Activated naive CD8-positive, alpha-beta T cell (primary cell): ENCODE data around the gene TSHB.
"Not testable (repeated sequence)": the region's sequence is repeated elsewhere in the genome, so short reads cannot be mapped to it uniquely, and the experiment has no call there.

Experiments
- H3K27ac Mint-ChIP-seq: one replicate; pipeline ENCODE4 v1.8.0; 2021; ENCODE audit warnings: mixed read lengths
- H3K27me3 Mint-ChIP-seq: one replicate; pipeline ENCODE4 v1.8.0; 2021; ENCODE audit warnings: mixed read lengths
- H3K36me3 Mint-ChIP-seq: one replicate; pipeline ENCODE4 v1.8.0; 2021; ENCODE audit warnings: mixed read lengths
- H3K4me1 Mint-ChIP-seq: one replicate; pipeline ENCODE4 v1.8.0; 2021; ENCODE audit warnings: low read depth, mixed read lengths
- H3K4me3 Mint-ChIP-seq: one replicate; pipeline ENCODE4 v1.8.0; 2021; ENCODE audit warnings: mild to moderate bottlenecking, mixed read lengths
- H3K9me3 Mint-ChIP-seq: one replicate; pipeline ENCODE4 v1.8.0; 2021; ENCODE audit warnings: low read depth, mixed read lengths

Gene TSHB

DNA sequence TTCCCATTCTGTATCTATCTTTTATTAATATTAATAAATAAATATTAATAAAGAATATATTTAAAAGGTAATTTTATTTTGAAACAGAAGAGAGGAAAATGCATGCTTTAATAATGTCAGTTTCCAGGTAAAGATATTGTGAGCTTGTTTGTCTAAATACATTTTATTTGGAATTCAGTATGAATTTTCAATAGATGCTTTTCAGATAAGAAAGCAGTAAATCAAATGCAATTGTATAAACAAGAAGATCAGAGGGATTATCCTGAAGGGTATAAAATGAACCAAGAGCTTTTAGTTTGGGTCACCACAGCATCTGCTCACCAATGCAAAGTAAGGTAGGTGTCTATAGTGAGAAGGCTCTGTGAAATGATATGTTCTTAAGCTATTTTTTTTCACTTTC lies at the start of gene TSHB:
Gene TSHB, plus strand, starts transcription at position 301 of the 400 bp plus-strand sequence. CDS start 3,537 bp downstream, outside the sequence.
- Mint-ChIP-seq H3K4me3 (no peak within 1 kb of the TSS), H3K4me1 (no peaks in the 10 kb centered on the region), H3K36me3 (no peaks in the 10 kb centered on the region), H3K9me3 (no peaks in the 10 kb centered on the region), H3K27ac (no peak within 1 kb of the TSS), H3K27me3 (peaks cover 8% of the 10 kb centered on the region)

DNA sequence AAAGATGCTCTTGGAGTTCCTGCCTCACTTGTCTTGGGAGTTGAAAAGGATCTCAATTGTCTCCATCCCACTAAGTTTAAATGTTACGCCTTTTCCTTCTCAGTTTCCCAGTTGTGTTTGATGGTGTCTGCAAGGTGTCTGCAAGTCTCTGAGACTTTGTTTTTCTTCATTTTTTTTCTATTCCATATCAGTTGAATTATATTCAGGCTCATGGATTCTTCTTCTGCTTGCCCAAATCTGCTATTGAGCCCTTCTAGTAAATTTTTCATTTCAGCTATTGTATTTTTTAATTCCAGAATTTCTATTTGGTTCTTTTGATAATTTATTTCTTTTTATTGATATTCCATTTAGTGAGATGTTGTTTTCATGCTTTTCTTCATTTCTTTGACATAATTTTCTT lies 47.4 kb upstream of the TSHB start:
- Mint-ChIP-seq H3K4me1 (no peaks in the 10 kb centered on the region), H3K4me3 (no peak overlapping the region), H3K27ac (no peak overlapping the region), H3K9me3 (peaks cover 14% of the 10 kb centered on the region), H3K27me3 (peaks cover 1% of the 10 kb centered on the region), H3K36me3 (peaks cover 9% of the 10 kb centered on the region)

DNA sequence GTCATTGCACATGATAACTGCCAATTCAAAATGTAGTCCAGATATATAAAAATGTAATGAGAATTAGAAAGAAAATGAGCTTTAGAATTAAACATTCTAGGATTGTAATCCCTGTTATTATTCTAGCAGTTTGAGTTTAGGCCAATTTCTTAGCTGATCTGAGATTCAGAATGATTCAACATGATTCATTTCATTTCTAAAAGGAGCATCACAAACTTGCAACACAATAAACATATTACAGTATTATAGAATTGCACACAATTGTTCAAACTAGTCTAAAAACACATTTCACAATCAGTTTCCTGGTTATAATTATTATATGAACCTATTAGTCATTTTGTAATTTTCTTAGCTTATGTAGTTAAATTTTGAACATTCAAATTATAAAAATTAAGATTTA lies 43.3 kb upstream of the TSHB start:
- Mint-ChIP-seq H3K27me3 (peaks cover 1% of the 10 kb centered on the region), H3K4me3 (no peak overlapping the region), H3K27ac (no peak overlapping the region), H3K36me3 (peaks cover 13% of the 10 kb centered on the region), H3K9me3 (peaks cover 19% of the 10 kb centered on the region), H3K4me1 (no peaks in the 10 kb centered on the region)

DNA sequence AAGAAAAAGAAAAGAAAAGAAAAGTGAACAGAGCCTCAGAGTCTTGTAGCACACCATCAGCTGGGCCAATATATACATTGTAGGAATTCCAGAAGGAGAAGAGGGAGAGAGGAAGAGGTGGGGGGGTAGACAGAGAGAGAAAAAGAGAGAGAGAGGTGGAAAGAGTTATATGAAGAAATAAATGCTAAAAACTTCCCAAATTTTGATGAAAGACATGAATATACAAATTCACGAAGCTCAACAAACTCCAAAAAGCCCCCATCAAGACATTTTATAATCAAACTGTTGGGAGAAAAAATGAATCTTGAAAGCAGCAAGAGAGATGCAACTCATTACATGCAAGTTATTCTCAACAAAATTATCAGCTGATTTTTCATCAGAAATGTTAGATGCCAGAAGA lies 41.5 kb upstream of the TSHB start:
- H3K4me1 Mint-ChIP-seq: no peaks in the 10 kb centered on the region
- peaks cover 4% of the 10 kb centered on the region for H3K36me3 Mint-ChIP-seq
- peaks cover 5% of the 10 kb centered on the region for H3K9me3 Mint-ChIP-seq
- H3K27me3 Mint-ChIP-seq: no peaks in the 10 kb centered on the region
- no peak overlapping the region for H3K27ac Mint-ChIP-seq
- H3K4me3 Mint-ChIP-seq: no peak overlapping the region

DNA sequence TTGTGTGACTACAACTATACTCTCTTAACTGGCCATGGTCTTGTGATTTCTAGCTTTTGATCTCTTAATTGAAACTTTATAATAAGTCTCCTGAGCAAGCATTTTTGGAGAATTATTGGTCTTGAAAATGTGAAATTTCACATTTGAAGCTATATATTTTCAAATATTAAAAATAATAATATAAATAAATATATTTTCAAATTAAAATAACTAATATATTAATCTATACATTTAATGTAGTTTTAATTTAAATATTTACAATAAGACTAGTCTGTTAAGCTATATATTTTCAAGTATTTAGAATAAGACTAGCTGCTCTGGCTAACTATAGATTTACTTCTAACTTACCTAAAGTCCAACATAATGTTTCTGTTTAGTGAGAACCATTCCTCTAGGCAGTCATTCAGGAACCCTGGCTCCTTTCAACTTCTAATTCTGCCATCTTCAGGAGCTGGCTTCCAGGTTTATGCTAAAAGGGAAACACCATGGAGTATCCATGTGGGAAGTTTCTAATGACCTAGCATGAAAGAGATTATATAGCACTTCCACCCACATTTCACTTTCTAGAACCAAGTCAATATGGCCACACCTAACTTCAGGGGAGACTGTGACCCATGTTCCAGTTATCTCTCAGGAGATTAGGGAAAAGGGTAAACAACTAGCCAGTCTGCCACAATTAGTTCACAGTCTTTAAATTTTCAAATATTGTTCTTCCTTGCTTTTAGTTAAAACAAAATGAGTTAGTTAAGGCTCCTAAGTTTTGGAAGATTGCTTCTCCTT lies 31.9 kb upstream of the TSHB start:
- H3K27ac Mint-ChIP-seq: no peak overlapping the region
- no peaks in the 10 kb centered on the region for H3K36me3 Mint-ChIP-seq
- H3K27me3 Mint-ChIP-seq: peaks cover 8% of the 10 kb centered on the region
- no peaks in the 10 kb centered on the region for H3K4me1 Mint-ChIP-seq
- H3K4me3 Mint-ChIP-seq: no peak overlapping the region
- H3K9me3 Mint-ChIP-seq: no peaks in the 10 kb centered on the region

DNA sequence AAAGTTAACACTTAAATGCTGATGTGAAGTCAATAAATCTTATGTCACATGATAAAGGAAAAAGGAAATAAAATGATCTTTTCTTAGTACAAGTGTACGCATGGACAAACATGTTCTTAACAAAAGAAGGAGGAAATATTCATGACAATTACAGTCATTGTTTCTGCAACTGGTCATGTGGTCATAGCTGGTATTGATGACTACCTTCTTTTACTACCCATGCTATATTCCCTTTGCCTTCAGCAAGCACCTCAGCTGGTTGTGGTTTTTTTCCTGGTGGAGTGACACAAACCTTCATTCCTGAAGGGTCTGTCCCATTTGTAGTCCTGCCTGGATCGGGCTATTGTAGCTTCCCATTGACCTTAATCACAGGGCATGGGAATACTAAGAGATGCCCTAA lies 23.4 kb upstream of the TSHB start:
- Mint-ChIP-seq H3K9me3 (no peaks in the 10 kb centered on the region), H3K27ac (no peak overlapping the region), H3K36me3 (peaks cover 8% of the 10 kb centered on the region), H3K4me3 (no peak overlapping the region), H3K27me3 (peaks cover 16% of the 10 kb centered on the region), H3K4me1 (no peaks in the 10 kb centered on the region)

DNA sequence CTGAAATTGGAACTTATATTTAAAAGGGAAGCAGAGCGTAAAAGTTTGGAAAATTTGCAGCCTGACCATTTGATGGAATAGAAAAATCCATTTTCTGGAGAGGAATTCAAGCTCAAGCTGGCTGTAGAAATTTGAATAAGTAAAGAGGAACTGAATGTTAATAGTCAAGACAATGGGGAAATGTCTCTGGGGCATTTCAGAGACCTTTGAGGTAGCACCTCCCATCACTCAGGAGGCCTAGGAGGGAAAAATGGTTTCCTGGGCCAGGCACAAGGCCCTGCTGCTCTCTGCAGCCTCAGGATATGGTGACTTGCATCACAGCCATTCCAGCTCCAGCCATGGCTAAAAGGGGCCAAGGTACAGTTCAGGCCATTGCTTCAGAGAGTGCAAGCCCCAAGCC lies 17.6 kb upstream of the TSHB start:
- Mint-ChIP-seq H3K27me3 (peaks cover 3% of the 10 kb centered on the region), H3K4me3 (no peak overlapping the region), H3K9me3 (no peaks in the 10 kb centered on the region), H3K4me1 (no peaks in the 10 kb centered on the region), H3K27ac (no peak overlapping the region), H3K36me3 (no peaks in the 10 kb centered on the region)

DNA sequence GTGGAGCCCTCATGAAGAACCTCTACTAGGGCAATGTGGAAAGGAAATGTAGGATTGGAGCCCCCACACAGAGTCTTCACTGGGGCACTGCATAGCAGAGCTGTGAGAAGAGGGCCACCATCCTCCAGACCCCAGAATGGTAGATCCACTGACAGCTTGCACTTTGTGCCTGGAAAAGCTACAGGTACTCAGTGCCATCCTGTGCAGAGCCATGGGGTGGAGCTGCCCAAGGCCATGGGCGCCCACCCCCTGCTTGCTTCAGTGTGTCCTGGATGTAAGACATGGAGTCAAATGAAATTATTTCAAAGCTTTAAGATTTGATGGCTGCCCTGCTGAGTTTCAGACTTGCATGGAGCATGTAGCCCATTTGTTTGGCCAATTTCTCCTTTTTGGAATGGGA lies 17.2 kb upstream of the TSHB start:
- H3K9me3 Mint-ChIP-seq: no peaks in the 10 kb centered on the region
- peaks cover 3% of the 10 kb centered on the region for H3K27me3 Mint-ChIP-seq
- H3K4me3 Mint-ChIP-seq: no peak overlapping the region
- no peaks in the 10 kb centered on the region for H3K36me3 Mint-ChIP-seq
- H3K27ac Mint-ChIP-seq: no peak overlapping the region
- no peaks in the 10 kb centered on the region for H3K4me1 Mint-ChIP-seq

DNA sequence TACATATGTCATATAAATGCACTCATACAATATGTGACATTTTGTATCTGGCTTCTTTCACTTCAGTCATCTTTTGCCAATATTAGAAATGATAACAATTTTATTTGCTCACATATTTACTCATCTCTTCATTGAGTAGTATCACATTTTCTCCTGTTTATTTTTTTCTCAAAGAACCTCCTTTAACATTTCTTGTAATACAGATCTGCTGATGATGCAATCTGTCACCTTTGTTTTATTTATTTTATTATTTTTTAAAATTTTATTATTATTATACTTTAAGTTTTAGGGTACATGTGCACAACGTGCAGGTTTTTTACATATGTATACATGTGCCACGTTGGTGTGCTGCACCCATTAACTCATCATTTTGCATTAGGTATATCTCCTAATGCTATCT lies 15.8 kb upstream of the TSHB start:
- Mint-ChIP-seq H3K36me3 (peaks cover 4% of the 10 kb centered on the region), H3K4me3 (no peak overlapping the region), H3K4me1 (no peaks in the 10 kb centered on the region), H3K9me3 (peaks cover 4% of the 10 kb centered on the region), H3K27ac (no peak overlapping the region), H3K27me3 (no peaks in the 10 kb centered on the region)

DNA sequence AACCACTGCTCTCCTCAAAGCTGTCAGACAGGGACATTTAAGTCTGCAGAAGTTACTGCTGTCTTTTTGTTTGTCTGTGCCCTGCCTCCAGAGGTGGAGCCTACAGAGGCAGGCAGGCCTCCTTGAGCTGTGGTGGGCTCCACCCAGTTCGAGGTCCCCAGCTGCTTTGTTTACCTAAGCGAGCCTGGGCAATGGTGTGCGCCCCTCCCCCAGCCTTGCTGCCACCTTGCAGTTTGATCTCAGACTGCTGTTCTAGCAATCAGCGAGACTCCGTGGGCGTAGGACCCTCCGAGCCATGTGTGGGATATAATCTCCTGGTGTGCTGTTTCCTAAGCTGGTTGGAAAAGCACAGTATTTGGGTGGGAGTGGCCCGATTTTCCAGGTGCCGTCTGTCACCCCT lies 10.1 kb upstream of the TSHB start:
- not testable (repeated sequence) for H3K4me1 Mint-ChIP-seq, H3K9me3 Mint-ChIP-seq, H3K36me3 Mint-ChIP-seq, H3K4me3 Mint-ChIP-seq, H3K27ac Mint-ChIP-seq
- H3K27me3 Mint-ChIP-seq: peaks cover 12% of the 10 kb centered on the region

DNA sequence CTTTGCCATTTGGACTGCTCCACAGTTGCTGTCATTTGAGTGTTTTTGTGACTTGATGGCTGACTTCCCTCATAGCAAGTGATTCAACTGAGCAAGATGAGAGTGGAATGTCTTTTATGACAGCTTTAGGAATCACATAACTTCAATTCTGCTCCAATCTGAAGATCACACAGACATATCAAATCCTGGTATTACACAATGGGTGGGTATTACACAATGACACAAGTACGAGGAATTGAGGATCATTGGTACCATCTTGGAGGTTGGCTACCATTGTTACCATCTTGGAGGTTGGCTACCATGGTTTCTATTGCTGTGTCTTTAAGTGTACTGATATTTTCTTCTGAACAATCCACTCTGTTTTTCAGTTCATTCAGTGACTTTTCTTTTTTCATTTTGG lies 8.5 kb upstream of the TSHB start:
- Mint-ChIP-seq H3K4me1 (no peaks in the 10 kb centered on the region), H3K27me3 (peaks cover 12% of the 10 kb centered on the region), H3K9me3 (peaks cover 4% of the 10 kb centered on the region), H3K36me3 (peaks cover 4% of the 10 kb centered on the region), H3K27ac (no peak overlapping the region), H3K4me3 (no peak overlapping the region)

DNA sequence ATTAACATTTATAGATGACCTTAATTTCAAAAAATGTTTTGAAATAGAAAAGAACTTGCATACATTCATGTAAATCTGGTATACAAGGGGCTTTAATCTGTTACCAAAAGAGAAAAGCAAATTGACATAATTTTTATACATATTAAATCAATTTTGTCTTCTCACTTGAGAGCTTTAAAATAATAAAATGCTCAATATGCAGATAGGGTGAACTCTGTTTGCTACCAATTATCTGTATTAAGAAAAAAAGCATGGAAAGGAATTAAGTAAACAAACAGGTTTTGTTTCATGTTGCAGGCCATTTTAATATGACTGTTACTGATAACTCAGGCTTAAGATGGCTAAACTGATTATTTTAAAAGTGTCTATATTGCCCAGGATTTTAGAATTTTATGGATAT lies 6.0 kb upstream of the TSHB start:
- Mint-ChIP-seq H3K27ac (no peak overlapping the region), H3K4me1 (no peaks in the 10 kb centered on the region), H3K36me3 (peaks cover 2% of the 10 kb centered on the region), H3K9me3 (peaks cover 1% of the 10 kb centered on the region), H3K27me3 (peaks cover 18% of the 10 kb centered on the region), H3K4me3 (no peak overlapping the region)

DNA sequence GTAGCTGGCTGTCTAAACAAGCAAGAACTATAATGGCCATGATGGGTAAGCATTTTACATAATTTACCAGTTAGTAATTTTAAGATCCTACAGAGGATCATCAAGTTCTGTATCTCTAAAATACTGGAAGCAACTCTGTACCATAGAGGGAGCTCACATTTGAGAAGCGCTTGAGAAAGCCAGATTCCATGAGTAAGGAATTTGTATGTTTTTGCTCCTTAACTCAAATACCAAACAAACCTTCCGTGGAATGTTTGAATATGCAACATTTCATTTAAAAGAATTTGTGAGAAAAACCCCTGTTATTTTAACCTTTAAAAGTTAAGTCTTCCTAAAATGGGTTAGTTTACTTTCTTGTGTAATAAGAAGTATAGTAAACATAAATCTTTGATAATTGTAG lies 2.0 kb downstream of the TSHB start:
- Mint-ChIP-seq H3K27me3 (peaks cover 8% of the 10 kb centered on the region), H3K9me3 (no peaks in the 10 kb centered on the region), H3K36me3 (no peaks in the 10 kb centered on the region), H3K4me3 (no peak overlapping the region), H3K27ac (no peak overlapping the region), H3K4me1 (no peaks in the 10 kb centered on the region)

DNA sequence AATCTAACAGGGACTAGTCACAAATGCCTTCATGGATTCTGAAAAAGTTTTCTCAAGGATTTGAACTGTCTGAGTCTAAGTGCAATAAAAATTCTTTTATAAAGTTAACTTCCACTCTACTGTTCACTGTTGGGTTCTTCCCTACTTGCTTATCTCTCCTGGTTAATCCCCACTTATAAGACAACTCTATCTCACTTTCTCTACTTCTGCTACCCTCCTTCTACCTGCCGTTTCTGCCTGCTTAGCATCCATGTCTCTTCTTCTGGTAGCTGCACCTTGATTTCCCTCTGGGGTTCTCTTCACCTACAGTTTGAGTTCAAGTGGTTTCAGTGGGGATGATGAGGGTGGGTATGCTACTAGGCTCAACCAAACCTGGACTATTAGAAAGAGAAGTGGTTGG lies 6.0 kb downstream of the TSHB start:
- H3K4me1 Mint-ChIP-seq: no peaks in the 10 kb centered on the region
- peaks cover 2% of the 10 kb centered on the region for H3K27me3 Mint-ChIP-seq
- H3K4me3 Mint-ChIP-seq: no peak overlapping the region
- H3K27ac Mint-ChIP-seq: no peak overlapping the region
- no peaks in the 10 kb centered on the region for H3K36me3 Mint-ChIP-seq
- H3K9me3 Mint-ChIP-seq: no peaks in the 10 kb centered on the region

DNA sequence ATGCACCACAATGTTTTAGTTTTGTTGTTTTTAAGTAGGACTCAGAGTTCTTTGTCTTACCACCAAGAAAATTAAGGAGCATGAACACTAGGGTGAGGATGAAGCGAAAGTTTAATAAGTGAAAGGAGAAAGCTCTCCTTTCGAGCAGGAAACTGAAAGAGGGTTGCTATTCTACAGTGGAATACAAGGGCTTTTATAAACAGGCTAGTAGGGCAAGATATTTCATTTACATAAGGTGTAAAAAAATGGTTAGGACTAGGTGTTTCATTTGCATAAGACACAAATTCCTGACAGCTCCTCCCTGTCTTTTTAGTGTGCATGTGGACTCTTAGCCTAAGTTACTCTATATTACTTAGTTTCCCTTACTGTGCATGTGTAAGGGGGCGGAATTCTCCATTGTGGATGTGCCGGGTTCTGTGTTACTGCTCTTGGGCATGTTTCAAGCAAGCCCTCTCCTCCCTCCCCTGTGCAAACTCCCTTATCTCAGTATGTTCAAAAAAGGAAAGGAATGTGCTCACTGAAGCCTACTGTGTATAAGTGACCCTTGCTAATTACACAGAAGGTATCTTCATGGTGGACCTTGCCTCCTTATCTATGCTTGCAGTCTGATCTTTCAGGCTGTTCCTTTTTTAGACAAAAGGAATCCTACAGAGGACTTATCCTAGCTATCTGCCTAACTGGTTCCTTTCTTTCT lies 7.3 kb downstream of the TSHB start:
- Mint-ChIP-seq H3K4me3 (no peak overlapping the region), H3K27me3 (peaks cover 2% of the 10 kb centered on the region), H3K9me3 (no peaks in the 10 kb centered on the region)

DNA sequence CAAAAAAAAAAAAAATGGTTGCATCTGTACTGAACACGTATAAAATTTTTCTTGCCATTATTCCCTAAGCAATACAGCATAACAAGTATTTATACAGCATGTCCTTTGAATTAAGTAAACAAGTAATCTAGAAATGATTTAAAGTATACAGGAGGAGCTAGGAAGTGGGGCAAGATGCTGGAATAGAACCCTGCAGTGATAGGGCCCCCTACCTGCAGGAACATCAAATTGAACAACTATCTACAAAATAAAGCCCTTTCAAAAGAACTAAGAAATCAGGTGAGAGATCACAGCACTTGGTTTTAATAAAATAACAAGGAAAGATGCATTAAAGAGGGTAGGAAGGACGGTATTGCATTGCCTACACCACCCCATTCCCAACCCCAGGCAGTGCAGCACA lies 10.9 kb downstream of the TSHB start:
- Mint-ChIP-seq H3K27me3 (no peaks in the 10 kb centered on the region), H3K4me3 (no peak overlapping the region), H3K27ac (no peak overlapping the region), H3K9me3 (peaks cover 6% of the 10 kb centered on the region), H3K4me1 (no peaks in the 10 kb centered on the region), H3K36me3 (peaks cover 10% of the 10 kb centered on the region)

More for the DNA sequence above, 7.3 kb downstream of the TSHB start:
- no peaks in the 10 kb centered on the region for H3K4me1 Mint-ChIP-seq
- no peaks in the 10 kb centered on the region for H3K36me3 Mint-ChIP-seq
- no peak overlapping the region for H3K27ac Mint-ChIP-seq
